PFSK-1 (cell line): ENCODE measurements around the gene PAFAH2.

Source experiments
- FOXP2 ChIP-seq: optimal IDR thresholded peaks from 2 replicates; pipeline ENCODE3; 2011; ENCODE audit warnings: borderline replicate concordance, control low read depth, inconsistent platforms; ENCODE audit not compliant: insufficient read depth; ENCODE audit errors: extremely low read length, extremely low read depth
- POLR2AphosphoS5 ChIP-seq: IDR thresholded peaks from 2 replicates; pipeline ENCODE4 v1.6.1; 2012; ENCODE audit warnings: low read depth, mild to moderate bottlenecking, control low read depth, low read length, moderate library complexity
- REST ChIP-seq, 2 experiments: IDR thresholded peaks; 2 replicates each; pipeline versions ENCODE4 v1.6.1 to v1.8.0; 2011 to 2012; ENCODE audit warnings: low read depth in 2 of 2, low read length in 2 of 2, control low read depth in 1 of 2, inconsistent platforms in 1 of 2, mild to moderate bottlenecking in 1 of 2, moderate library complexity in 1 of 2; ENCODE audit not compliant: insufficient read depth in 1 of 2
- SIN3A ChIP-seq: IDR thresholded peaks from 2 replicates; pipeline ENCODE4 v1.6.1; 2012; ENCODE audit warnings: mild to moderate bottlenecking, low read length, moderate library complexity, borderline replicate concordance; ENCODE audit not compliant: insufficient read depth
- TAF1 ChIP-seq: IDR thresholded peaks from 2 replicates; pipeline ENCODE4 v1.6.1; 2012; ENCODE audit warnings: low read length, control low read depth, borderline replicate concordance; ENCODE audit not compliant: insufficient read depth

The PAFAH2 gene

GRCh38 chr1:26032656-26033357 is 34.9 kb upstream of the PAFAH2 start:
- no peak for TF ChIP-seq SIN3A

GRCh38 chr1:26031611-26032220 is 33.9 kb upstream of the PAFAH2 start:
- TF ChIP-seq TAF1 (no peak), POLR2AphosphoS5 (no peak), FOXP2 (no peak), SIN3A (no peak), REST (IDR thresholded peaks at IDR 0.05; ENCODE audit: insufficient read depth in 1 of 2, low read depth in 2 of 2, low read length in 2 of 2) (no peak)

- TF ChIP-seq REST (IDR thresholded peaks at IDR 0.05; ENCODE audit: insufficient read depth in 1 of 2, low read depth in 2 of 2, low read length in 2 of 2) (no peak), FOXP2 (no peak), SIN3A (no peak), TAF1 (no peak), POLR2AphosphoS5 (no peak)
These were observed 33.3 kb upstream of the PAFAH2 start for GRCh38 chr1:26031196-26031595.

- TF ChIP-seq TAF1 (no peak), SIN3A (no peak), POLR2AphosphoS5 (no peak), REST (IDR thresholded peaks at IDR 0.05; ENCODE audit: insufficient read depth in 1 of 2, low read depth in 2 of 2, low read length in 2 of 2) (no peak), FOXP2 (no peak)
These were observed 32.1 kb upstream of the PAFAH2 start for GRCh38 chr1:26029864-26030481.

GRCh38 chr1:26029054-26029863 is 31.4 kb upstream of the PAFAH2 start:
- TF ChIP-seq TAF1 (no peak), REST (IDR thresholded peaks at IDR 0.05; ENCODE audit: insufficient read depth in 1 of 2, low read depth in 2 of 2, low read length in 2 of 2) (no peak), FOXP2 (no peak), SIN3A (no peak), POLR2AphosphoS5 (no peak)
